Activated CD8-positive, alpha-beta memory T cell treated with anti-CD3 and anti-CD28 coated beads, Interleukin-2, amount 50 U/mL, for 1 hour (primary cell): ENCODE results near the gene KCNAB1.

Source experiments
- DNase-seq: peaks from one replicate; pipeline ENCODE4 v3.0.0-alpha.2; 2020; ENCODE audit errors: extremely low read depth

The KCNAB1 gene

DNA sequence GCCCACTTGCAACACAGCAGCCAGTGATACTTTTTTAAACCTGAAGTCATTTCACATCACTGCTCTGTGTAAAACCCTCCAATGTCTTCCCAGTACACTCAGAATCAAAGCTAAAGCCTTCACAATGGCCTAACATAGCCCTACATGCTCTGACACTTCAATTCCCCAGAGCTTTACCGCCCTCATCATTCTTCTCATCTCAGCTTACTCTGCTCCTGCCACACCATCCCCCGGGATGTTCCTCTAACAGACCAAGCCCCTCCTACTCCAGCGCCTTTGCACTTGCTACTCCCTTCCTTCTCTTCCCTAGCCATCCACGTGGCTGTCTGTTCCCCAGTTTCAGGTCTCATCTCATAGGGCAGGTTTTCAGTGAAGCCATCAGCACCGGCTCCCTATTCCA lies 240.6 kb downstream of the KCNAB1 start:
- DNase-seq: no peak

DNA sequence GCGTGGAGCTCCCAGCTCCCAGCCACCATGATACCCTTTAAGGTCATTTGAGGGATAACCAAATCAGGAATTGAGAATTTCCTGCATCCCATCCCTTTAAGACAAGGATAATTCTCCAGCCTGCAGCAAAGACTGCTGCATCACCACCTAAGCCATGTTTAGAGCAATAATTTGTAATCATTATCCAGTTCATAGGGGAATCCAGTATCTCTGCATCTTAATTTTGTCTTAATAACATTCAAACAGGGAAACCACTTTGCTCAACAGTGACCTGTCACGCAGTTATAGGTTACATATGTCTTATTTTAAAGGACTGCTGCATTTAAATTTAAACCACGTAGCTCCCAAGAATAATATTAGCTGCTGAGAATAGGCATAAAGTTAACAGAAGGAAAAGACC lies 246.2 kb downstream of the KCNAB1 start:
- no peak for DNase-seq

DNA sequence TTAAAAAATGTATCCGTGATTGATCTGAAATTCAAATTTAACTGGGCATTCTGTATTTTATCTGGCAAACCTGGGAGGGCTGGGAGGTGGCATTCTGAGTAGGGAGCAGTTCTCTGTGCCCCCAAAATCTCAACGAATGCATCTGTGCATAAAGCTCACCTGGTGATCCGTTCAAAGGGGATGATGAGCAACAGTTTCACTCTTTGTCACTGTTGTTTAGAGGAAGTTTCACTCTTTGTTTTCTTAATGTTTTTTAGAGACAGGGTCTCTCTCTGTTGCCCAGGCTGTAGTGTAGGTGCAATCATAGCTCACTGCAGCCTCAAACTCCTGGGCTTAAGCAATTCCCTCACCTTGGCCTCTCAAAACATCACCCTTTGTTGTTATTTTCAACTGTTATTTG lies 247.8 kb downstream of the KCNAB1 start:
- no peak for DNase-seq

DNA sequence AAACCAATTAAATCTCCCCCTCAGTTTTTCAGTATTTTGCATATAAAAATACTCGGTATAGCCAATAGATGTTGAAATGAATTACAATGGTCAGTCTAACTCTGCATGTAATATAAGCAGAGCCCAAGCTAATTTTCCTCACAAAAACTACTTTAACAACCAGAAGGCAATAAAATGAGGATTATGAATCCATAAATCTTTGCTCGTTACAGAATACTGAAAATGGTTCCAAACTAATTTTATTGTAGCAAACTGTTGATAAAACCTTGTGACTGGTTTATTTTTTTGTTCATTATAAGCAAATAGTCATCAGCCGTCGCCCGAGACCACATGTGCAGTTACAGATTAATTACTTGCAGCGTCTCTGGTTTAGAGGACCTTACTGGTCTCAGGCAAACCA lies 251.3 kb downstream of the KCNAB1 start:
- DNase-seq: no peak

DNA sequence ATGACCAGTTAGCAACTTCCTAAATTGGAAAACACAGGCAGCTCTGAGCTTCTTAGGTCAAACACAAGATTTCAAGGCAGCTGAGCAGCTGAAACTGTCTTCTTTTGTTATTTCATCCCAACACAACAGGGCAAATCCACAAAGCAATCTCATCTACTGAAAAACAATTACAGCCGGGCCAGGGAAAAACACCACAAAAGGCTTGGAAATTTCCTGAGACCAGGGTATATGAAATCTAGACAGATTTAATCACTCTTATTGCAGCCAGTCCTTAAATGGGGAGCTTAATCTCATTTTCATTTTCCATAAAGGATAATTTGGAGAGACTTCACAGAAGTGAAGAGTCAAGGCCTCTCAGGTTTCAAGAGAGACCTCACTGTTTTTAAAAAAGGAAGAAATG lies 252.7 kb downstream of the KCNAB1 start:
- no peak for DNase-seq

DNA sequence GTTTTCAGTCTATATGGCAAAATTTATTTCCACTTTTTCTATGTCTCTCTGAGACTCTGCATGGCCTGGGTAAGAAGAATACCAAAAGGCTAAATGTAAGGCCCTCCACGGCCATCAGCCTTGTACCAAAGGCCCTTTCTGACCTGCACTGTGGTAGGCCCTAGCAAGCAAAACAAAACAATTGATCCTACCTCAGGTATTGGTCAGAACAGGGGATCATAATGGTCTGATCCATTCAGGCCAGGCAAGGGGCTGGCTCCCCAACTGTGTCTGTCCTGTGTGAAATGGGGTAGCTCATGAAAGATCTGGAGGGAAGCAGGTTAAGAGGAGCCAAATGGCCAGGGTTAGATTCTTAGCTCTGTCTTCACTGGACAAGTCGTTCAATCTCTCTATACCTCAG lies 253.3 kb downstream of the KCNAB1 start:
- no peak for DNase-seq

DNA sequence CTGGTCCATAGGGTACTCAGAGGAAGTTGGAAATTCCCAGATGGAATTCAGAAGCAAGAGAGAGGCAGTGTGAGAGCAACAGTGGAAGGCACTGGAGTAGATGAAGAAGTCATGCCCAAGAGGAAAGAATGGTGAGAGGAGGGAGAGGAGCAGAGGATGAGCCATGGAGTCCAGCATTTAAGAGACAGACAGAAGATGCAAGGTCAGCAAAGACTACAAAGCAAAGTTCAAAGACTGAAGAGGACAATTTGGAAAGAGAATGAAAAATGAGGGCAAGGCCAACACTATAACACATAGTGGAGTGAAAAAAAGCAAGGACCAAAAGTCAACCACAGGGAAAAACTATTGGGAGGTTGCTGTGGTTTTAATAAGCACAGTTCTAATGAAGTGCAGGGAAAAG lies 255.8 kb downstream of the KCNAB1 start:
- DNase-seq: no peak

DNA sequence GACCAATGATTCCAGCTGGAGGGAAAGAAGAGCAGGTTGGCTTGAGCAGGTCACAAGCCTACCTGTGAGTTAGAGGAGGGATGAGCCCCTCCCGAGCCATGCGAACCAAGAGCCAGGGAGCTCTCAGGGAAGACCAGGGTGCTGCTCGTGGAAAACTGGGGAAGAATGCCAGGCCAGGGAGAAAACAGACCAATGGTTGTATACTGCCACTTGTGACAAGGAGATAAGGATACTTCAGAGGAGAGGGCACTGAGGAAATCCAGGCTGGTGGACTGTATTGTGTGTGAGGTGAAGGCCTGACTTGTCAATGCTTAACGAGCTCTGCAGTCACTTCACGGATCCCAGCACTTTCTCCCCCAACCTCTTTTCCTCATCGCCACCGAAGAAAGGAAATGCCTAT lies 256.9 kb downstream of the KCNAB1 start:
- no peak for DNase-seq

DNA sequence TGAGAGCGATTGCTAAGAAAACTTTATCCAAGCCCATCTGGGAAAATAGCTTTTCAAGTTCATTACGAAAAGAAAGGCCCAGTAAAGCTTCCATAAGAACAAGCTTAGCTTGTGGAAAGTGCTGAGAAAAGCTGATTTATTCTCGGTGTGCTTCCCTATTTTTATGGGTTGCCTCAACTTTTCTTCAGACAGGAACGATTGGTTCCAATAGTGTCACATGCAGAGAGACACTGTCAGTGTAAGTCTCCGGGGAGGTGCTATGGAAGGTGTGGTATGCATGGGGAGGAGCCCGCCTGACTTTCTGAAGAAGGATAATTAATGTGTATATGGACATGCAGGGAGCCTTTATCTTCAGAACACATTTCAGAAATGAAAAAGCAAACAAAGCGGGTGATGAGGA lies 257.3 kb downstream of the KCNAB1 start:
- no peak for DNase-seq

DNA sequence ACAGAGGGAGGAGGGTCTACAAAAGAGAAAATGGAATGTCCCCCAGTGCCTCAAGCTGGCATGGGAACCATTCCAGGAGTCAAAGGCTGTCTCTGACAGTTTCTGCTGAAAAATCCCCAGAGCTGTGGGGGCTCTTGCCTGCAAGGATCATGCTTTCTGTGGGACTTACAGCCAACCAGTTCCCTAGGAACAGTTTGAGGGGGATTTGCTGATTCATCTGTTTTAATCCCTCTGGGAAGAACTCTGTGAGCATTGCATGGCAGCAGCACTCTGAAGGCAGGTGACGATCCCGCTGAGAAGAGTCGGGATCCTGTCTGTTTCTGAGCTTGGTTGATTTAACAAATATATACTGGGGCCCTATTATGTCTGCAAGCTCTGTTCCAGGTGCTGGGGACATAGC lies 258.5 kb downstream of the KCNAB1 start:
- DNase-seq: no peak

DNA sequence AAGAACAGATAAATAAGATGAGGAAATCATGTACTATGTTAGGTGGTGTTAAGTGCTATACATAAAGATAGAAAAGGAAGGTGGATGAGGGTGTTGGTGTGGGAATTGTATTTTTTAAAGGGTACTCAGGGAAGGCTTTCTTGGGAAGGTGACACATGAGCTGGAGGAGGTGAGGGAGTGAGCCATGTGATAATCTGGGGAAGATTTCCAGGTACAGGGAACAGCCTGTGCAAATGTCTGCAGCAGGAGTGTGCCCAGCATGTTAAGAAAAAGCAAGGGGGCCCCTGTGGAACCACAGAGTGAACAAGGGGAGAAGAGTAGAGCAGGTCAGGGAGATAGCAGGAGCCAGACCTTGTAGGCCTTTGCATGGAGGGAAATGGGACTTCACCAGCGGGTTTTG lies 258.9 kb downstream of the KCNAB1 start:
- DNase-seq: no peak

DNA sequence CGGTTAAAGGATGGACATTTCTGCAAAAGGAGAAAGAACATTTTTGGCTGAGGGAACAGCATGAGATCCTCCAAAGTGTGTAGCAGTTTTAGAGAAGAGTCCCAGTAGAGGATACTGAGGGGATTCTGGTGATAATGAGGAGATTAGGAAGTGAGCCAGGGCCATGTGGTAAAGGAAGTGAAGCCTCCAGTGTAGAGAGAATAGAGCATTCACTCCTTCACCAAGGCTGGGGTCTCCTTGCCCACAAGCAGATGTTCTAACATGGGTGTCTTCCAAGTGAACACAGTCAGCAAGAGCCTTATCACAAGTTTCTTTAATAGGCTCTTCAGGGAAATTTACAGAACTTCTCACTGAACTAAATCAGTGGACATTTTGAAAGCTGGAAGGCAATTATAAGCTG lies 260.9 kb downstream of the KCNAB1 start:
- DNase-seq: no peak

DNA sequence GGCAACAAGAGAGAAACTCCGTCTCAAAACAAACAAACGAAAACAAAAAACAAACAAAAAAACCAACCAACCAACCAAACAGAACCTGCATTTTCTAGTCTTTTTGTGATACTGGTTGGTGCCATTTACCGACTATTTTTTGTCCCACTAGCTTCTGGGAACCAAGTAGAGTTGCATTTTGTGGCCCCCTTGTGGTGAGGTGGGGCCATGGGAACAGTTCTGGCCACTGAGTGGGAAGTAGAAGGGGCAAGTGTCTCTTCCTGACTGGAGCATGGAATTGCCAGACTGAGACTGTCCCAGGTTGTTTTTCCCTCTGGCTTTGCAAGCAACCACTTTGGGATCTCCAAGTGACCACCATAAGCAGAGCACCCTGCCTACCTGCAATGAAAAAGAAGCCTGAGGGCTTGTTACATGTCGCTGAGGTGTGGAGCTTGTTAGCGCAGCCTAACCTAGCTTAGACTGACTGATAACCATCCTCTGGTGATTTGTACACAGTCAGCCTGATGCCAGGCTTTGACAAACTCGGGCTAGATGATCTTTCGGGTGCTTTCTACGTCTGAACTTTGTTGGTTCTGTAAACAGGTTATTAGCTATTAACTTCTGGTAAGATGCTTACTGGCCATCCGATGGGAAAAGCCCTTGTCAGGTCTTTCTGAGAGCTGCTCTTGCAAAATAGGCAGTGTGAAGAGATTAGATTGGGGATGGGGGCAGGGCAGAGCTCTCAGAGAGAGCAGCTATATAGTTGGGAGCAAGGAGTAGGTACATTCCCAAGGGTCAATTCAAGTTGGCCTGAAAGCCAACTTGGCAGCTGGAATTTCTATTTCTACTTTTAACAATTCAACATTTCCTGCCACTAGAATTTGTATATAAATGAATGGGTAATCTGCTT lies 262.3 kb downstream of the KCNAB1 start:
- no peak for DNase-seq

DNA sequence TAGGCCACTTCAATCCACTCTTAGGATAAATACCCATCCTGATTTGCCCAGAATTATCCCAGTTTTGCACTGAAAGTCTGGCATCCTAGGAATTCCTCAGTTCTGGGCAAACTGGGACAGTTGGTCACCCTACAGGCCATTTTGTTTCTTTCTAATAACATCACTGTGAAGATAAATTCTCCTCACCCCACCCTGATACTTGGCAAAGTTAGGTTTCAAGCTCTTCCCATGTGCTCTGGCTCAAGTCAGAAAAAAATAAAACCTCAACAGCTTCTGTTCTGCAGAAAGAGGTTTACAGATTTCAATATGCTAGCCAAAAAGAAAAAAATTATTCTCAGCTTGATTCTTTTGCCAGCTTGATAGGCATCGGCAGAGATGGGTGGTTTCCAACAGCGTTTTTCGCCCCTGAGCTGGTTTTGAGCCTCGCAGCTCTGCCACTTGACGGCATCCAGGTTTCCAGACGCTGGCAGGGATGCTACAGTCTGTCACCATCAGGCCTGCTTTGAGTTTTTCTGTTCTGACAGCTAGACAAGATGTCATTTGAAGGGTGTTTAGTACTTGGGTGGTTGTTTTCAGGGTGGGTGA lies 263.2 kb downstream of the KCNAB1 start:
- no peak for DNase-seq

DNA sequence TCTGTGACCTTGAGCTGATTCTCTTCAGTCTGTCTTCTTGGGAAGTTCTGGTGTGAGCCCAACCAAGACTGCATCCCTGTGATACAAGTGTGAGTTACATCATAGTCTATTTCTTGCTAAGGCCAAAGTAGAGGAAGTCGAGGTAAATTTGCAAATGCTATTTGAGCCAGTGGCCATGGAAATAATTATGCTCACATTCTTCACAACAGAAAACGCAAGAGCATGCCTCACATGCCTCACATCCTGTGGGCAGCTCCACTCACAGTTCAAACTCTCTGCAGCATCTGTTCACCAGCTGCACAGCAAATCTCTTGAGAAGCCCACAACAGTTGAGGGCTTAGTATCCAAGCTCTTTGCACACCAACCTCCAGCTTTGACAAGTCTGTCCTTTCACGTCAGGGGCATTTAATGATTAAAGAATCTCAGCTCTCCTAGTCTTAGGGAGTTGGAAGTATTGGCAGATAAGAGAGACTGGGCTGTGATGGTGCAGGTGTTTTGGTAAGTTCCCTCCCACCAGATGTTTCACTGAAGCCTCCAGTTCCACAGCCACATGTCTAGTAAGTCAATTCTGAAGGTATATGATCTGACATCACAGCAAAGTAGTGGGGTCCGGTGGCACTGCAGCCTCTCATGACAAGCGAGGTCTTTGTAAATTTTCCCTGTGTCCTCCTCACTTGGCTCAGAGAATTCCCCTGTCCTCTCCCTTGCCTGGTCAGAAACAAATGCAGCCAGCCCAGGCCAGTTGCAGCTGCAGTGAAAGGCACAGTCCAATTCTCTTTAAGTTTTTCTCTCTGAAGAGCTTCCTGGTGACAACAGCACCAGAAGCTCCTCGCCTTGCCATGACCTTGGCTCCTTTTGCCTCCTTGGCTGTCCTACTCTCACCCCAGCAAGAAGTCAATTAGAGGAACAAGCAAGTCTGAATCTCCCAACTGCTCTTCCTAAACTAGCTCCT lies 268.4 kb downstream of the KCNAB1 start:
- DNase-seq: no peak

DNA sequence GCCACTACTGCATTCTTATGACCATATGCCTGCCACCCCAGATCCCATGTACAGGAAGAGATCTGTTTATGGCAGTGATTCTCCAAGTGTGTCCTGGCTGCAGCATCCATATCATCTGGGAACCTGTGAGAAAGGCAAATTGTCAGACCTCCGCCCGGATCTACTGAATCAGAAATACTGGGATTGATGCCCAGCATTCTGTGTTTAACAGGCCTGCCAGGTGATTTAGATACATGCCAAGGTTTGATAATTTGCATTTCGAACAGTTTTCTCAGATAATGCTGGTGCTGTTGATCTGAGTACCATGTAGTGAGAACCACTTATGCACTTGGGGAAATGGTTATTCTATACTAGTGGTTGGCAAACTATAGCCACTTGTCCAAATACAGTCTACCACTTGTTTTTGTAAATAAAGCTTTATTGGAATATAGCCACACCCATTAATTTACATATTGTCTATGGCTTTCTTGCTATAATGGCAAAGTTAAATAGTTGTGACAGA lies 269.1 kb downstream of the KCNAB1 start:
- DNase-seq: no peak

DNA sequence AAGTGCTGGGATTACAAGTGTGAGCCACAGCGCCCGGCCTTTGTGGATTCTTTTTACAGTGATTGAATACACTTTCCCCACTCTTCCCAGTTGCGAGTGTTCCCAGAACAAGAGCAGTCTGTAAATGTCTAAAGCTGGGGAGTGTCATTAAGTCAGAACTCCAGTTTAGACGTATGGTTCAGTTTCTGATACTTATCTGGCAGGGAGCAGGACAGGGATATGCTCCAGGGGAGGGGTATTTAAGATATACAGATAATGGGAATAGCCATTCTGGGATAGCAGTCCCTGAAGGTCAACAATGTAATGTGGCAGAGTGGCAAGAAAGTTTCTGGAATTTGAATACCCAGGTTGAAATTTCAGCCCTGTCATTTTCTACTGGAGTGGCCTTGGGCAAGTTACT lies 270.5 kb downstream of the KCNAB1 start:
- DNase-seq: no peak

DNA sequence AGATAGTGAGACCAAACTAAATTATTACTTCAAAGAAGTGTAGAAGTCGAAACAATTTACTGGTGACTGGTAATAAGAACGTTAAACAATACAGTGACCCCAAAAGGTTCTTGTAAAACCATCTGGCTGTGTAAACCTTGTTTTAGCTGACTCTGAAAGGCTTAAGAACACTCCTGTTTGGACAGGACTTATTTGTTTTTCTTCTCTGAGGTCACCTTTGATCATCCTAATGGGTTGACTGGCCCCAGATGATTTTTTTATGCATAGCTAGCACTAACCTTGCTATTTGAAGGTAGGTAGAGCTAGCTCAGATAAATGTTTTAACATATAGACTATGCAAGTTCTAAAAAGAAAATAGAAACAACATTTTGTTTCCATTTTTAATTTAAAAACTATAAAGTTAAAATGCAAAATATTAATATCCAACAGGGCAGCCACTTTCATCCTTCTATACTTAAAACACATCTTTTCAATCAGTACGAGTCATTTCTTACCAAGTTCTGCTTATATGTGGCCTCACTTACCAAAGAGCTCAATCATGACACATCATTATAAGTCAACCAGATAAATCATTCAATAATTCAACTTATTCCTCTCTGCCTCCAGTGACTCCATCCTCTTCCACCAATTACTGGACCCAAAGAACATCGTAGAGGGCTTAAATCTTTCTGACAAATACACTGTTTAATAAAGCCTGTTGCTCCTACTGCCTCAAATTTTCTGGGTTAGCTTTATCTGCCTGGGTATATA lies 275.8 kb downstream of the KCNAB1 start:
- no peak for DNase-seq

DNA sequence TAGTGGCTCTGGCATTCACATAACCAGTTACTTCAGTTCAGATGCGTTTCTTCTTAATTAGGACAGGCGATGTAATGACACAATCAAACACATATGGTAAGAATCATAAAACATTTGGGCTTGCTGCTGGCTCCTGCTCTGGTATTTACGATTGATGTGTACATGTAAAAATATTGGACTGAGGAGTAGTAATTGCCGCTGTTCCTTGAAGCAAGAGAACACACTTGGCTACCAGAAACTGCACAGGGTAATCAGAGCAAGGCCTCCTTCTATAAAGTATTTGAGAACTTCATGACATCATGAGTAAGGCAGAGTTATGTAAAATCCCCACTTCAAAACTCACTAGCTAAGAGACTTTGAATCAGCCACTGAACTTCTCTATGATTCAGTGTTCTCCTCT lies 276.5 kb downstream of the KCNAB1 start:
- no peak for DNase-seq

DNA sequence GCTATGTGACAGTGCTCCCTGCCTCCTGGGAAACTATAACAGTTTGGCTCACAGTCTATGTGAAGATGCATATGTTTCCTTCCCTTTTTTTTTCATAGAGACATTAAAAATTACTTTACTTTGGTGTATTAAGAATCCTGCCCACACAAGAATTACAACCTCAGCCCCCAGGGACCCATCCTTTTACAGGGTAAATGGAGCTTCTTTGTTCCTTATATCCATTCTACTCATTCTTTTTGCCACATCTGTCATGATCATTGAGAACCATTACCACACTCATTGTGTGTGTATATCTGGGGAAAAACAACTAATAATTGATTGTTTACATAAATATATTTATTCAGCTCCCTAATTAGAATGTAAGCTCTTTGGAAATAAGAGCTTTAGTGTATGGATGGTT lies 277.2 kb downstream of the KCNAB1 start:
- no peak for DNase-seq

DNA sequence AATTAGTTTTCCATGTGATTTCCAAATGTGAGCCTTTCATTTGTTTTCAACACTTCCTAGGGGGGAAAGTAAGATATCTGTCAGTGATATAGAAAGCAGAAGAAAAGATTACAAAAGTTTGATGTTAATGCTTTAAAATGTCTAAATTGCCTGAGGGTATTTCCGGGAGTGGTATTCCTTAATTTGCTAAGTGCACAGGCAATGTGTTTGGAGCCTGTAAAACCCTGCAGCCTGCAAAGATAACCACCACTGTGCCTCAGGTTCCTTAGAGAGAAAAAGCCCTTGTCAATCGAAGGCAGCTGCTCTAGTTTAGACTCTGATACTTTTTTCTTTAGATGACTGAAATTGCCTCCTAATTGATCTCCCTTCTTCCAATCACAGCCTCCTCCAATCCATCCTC lies 279.7 kb downstream of the KCNAB1 start:
- DNase-seq: no peak

DNA sequence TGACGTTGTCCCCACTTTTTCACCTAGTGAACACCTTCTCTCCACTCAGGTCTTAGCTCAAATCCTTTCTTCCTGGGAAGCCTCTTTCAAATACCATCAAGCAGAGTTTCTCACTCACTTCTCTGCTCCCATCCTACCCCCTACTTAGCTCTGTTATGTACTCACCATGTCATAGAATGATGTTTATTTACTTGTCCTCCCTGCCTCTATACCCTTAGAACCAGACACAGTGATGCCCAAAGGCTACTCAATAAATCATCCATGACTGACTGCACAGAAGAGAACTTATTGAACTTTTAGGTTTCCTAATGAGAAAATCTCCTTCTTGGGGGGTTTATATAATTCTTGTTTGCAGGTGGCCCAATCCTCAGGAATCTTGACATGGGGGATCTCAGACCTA lies 280.4 kb downstream of the KCNAB1 start:
- DNase-seq: no peak
